Fibroblast of lung (primary cell): Measurements from ENCODE around the gene FAM78A. TPM values are rescaled to one million over a fixed set of nuclear protein-coding genes. Genes with fewer than 3 reads are reported as not detected.

Experiments
- DNase-seq, 2 donors: peaks; one replicate each; pipeline versions ENCODE4 v3.0.0 to v3.0.0-alpha.2; 2010; ENCODE audit warnings: low read depth in 2 of 2
- H2AFZ ChIP-seq: 2 replicates; pipeline ENCODE4 v1.5.1; 2012; ENCODE audit warnings: low read length, control low read depth, inconsistent platforms
- H3K27ac ChIP-seq: 2 replicates; pipeline ENCODE4 v1.5.1; 2011; ENCODE audit warnings: low read length, control low read depth; ENCODE audit not compliant: insufficient read depth
- H3K27me3 ChIP-seq: 2 replicates; pipeline ENCODE4 v1.5.1; 2011; ENCODE audit warnings: mild to moderate bottlenecking, low read length; ENCODE audit not compliant: control insufficient read depth, insufficient read depth
- H3K36me3 ChIP-seq: 2 replicates; pipeline ENCODE4 v1.5.1; 2011; ENCODE audit warnings: low read length; ENCODE audit not compliant: control insufficient read depth, insufficient read depth
- H3K4me1 ChIP-seq: 2 replicates; pipeline ENCODE4 v1.5.1; 2011; ENCODE audit warnings: low read length; ENCODE audit not compliant: control insufficient read depth, insufficient read depth; ENCODE audit errors: extremely low read depth
- H3K4me2 ChIP-seq: 2 replicates; pipeline ENCODE4 v1.5.1; 2011; ENCODE audit warnings: low read length, control low read depth; ENCODE audit not compliant: insufficient read depth; ENCODE audit errors: extremely low read depth
- H3K4me3 ChIP-seq, 4 experiments: fragments of 200-600 bp in 1 of 4; sonication (generic) in 1 of 4; replicated peaks in 1 of 4; 2 replicates each; pipeline ENCODE4 v1.5.1; 2011 to 2016; ENCODE audit warnings: low read length in 4 of 4, low read depth in 3 of 4, mild to moderate bottlenecking in 3 of 4, control low read depth in 2 of 4, inconsistent platforms in 1 of 4, mixed read lengths in 1 of 4; ENCODE audit not compliant: insufficient read depth in 1 of 4; ENCODE audit errors: control extremely low read depth in 1 of 4
- H3K79me2 ChIP-seq: 2 replicates; pipeline ENCODE4 v1.5.1; 2012; ENCODE audit warnings: mild to moderate bottlenecking, low read length, inconsistent platforms; ENCODE audit not compliant: control insufficient read depth, insufficient read depth
- H3K9ac ChIP-seq: 2 replicates; pipeline ENCODE4 v1.5.1; 2011; ENCODE audit warnings: mild to moderate bottlenecking, low read length, control low read depth; ENCODE audit not compliant: insufficient read depth
- H3K9me3 ChIP-seq: 2 replicates; pipeline ENCODE4 v1.5.1; 2012; ENCODE audit warnings: low read depth, low read length; ENCODE audit not compliant: control insufficient read depth, insufficient read depth
- H4K20me1 ChIP-seq: 2 replicates; pipeline ENCODE4 v1.5.1; 2011; ENCODE audit warnings: low read length; ENCODE audit not compliant: control insufficient read depth, insufficient read depth; ENCODE audit errors: extremely low read depth
- CTCF ChIP-seq, 2 donors: IDR thresholded peaks in 1 of 2; conservative IDR thresholded peaks in 1 of 2; 1 replicate in 1 of 2; 2 replicates in 1 of 2; pipeline ENCODE4 v1.5.1; 2011 to 2012; ENCODE audit warnings: low read length in 2 of 2, control low read depth in 1 of 2, inconsistent platforms in 1 of 2, low read depth in 1 of 2, mild to moderate bottlenecking in 1 of 2
- EZH2 ChIP-seq: IDR thresholded peaks from 2 replicates; pipeline ENCODE4 v1.5.1; 2012; ENCODE audit warnings: low read length, control low read depth, mild to moderate bottlenecking; ENCODE audit errors: missing control alignments
- polyA plus RNA-seq, 2 donors: library from polyadenylated mRNA; depleted of rRNA in 1 of 2; stranded (reverse) in 1 of 2; unstranded in 1 of 2; fragments of >200 nt; gene quantifications; 2 replicates each; pipeline ENCODE4 v1.2.1, GENCODE V29; 2011 to 2012; ENCODE audit warnings: missing spikeins in 1 of 2
- total RNA-seq: library from RNA; depleted of rRNA; stranded (reverse); fragments of >200 nt; gene quantifications from 2 replicates; pipeline ENCODE4 v1.2.1, GENCODE V29; 2014

Gene FAM78A
- total and polyA plus RNA-seq, 2 donors (not counting 1 experiment from before 2014, with no cell fraction given), result 0.26 to 0.33 TPM

- peaks cover 2% of the 10 kb centered on the region for H3K4me1 ChIP-seq
- DNase-seq, result no peak
- H3K9ac ChIP-seq, result no peak overlapping the region
- H4K20me1 ChIP-seq, result no peaks in the 10 kb centered on the region
- no peaks in the 10 kb centered on the region for H3K36me3 ChIP-seq
- no peak overlapping the region for H3K27ac ChIP-seq
- no peak overlapping the region for H3K4me3 ChIP-seq
- no peaks in the 10 kb centered on the region for H3K9me3 ChIP-seq
- H2AFZ ChIP-seq, result no peak overlapping the region
- H3K79me2 ChIP-seq, result no peaks in the 10 kb centered on the region
- TF ChIP-seq CTCF (conservative IDR thresholded peaks at IDR 0.05 in 1 of 2, IDR thresholded peaks at IDR 0.05 in 1 of 2; ENCODE audit: low read depth in 1 of 2, low read length in 2 of 2), result no peak
- no peak for TF ChIP-seq EZH2
- H3K4me2 ChIP-seq, result no peak overlapping the region
- no peaks in the 10 kb centered on the region for H3K27me3 ChIP-seq
Measured at GRCh38 chr9:131291795-131292315, 15.5 kb upstream of the FAM78A start.

- peak overlapping the region; percentile 88 for H3K4me2 ChIP-seq
- H3K9ac ChIP-seq, result peak overlapping the region; percentile 76
- no peaks in the 10 kb centered on the region for H3K9me3 ChIP-seq
- H2AFZ ChIP-seq, result peak overlapping the region; percentile 86
- H3K36me3 ChIP-seq, result no peaks in the 10 kb centered on the region
- H3K27me3 ChIP-seq, result no peaks in the 10 kb centered on the region
- no peak for DNase-seq
- H3K79me2 ChIP-seq, result no peaks in the 10 kb centered on the region
- no peaks in the 10 kb centered on the region for H4K20me1 ChIP-seq
- H3K4me3 ChIP-seq, result peak overlapping the region in 3 of 4 experiments; percentile 50 to 59 (median 51)
- peaks cover 2% of the 10 kb centered on the region for H3K4me1 ChIP-seq
- H3K27ac ChIP-seq, result no peak overlapping the region
- TF ChIP-seq EZH2, result no peak
- TF ChIP-seq CTCF (conservative IDR thresholded peaks at IDR 0.05 in 1 of 2, IDR thresholded peaks at IDR 0.05 in 1 of 2; ENCODE audit: low read depth in 1 of 2, low read length in 2 of 2), result no peak
Measured at GRCh38 chr9:131290767-131291370, 14.6 kb upstream of the FAM78A start.

- H3K27ac ChIP-seq, result peak overlapping the region; percentile 80
Measured at GRCh38 chr9:131290036-131290766, 13.9 kb upstream of the FAM78A start.

More at GRCh38 chr9:131290036-131290766, 13.9 kb upstream of the FAM78A start:
- no peaks in the 10 kb centered on the region for H3K27me3 ChIP-seq
- H3K4me1 ChIP-seq, result peaks cover 2% of the 10 kb centered on the region
- H2AFZ ChIP-seq, result peak overlapping the region; percentile 86
- TF ChIP-seq CTCF (conservative IDR thresholded peaks at IDR 0.05 in 1 of 2, IDR thresholded peaks at IDR 0.05 in 1 of 2; ENCODE audit: low read depth in 1 of 2, low read length in 2 of 2) (no peak), EZH2 (no peak)
- H3K9me3 ChIP-seq, result no peaks in the 10 kb centered on the region
- H3K9ac ChIP-seq, result peak overlapping the region; percentile 76
- peak overlapping the region; percentile 30 to 59 (median 50) for H3K4me3 ChIP-seq
- no peaks in the 10 kb centered on the region for H3K36me3 ChIP-seq
- no peaks in the 10 kb centered on the region for H3K79me2 ChIP-seq
- peak overlapping the region; percentile 88 for H3K4me2 ChIP-seq
- H4K20me1 ChIP-seq, result no peaks in the 10 kb centered on the region
- no peak for DNase-seq
